K562 (cell line): ENCODE results near the gene DCHS2. TPM values are rescaled to one million over a fixed set of nuclear protein-coding genes. Genes with fewer than 3 reads are reported as not detected.
A peak's percentile ranks its signal among the peaks of the same experiment; 100 is the strongest.

ENCODE experiments used
- BHLHE40 ChIP-seq: IDR thresholded peaks from 2 replicates; pipeline ENCODE4 v1.6.1; 2011; ENCODE audit warnings: low read length, improper control_type of control experiment
- CXXC5 ChIP-seq: fragments of 250-450 bp; sonication (Bioruptor Pico); IDR thresholded peaks from 2 replicates; pipeline ENCODE4 v1.8.0; 2022; ENCODE audit warnings: inconsistent platforms, mild to moderate bottlenecking, moderate library complexity
- KLF16 ChIP-seq: IDR thresholded peaks from 2 replicates; pipeline ENCODE4 v1.6.1; 2016; ENCODE audit warnings: antibody characterized with exemption
- MYNN ChIP-seq, 2 experiments: sonication (generic); formaldehyde crosslinking in 1 of 2; IDR thresholded peaks; 2 replicates each; pipeline versions ENCODE4 v1.5.0 to v1.6.1; 2016 to 2020; ENCODE audit warnings: antibody characterized with exemption in 1 of 2, missing genetic modification reagents in 1 of 2
- PTTG1 ChIP-seq: fragments of 450-650 bp; IDR thresholded peaks from 2 replicates; pipeline ENCODE4 v1.6.1; 2016; ENCODE audit warnings: low read depth, mild to moderate bottlenecking, missing genetic modification characterization, missing compliant biosample characterization
- SMC3 ChIP-seq: conservative IDR thresholded peaks from 2 replicates; pipeline ENCODE4 v1.6.1; 2011; ENCODE audit warnings: low read depth, low read length, improper control_type of control experiment; ENCODE audit not compliant: insufficient read depth
- ZFP36 ChIP-seq: fragments of 150-350 bp; IDR thresholded peaks from 2 replicates; pipeline ENCODE4 v1.6.1; 2018; ENCODE audit warnings: low read length, low read depth; ENCODE audit not compliant: partially characterized antibody
- ZNF197 ChIP-seq: fragments of 200-800 bp; sonication (Bioruptor generic); IDR thresholded peaks from 2 replicates; pipeline ENCODE4 v1.6.1; 2016; ENCODE audit warnings: low read depth, missing genetic modification characterization, missing compliant biosample characterization
- ZNF232 ChIP-seq: sonication (generic); formaldehyde crosslinking; IDR thresholded peaks from 2 replicates; pipeline ENCODE4 v1.8.0; 2022; ENCODE audit warnings: mild to moderate bottlenecking, missing genetic modification reagents
- polyA plus RNA-seq, 8 experiments: library from polyadenylated mRNA; depleted of rRNA in 4 of 8; stranded (reverse) in 5 of 8; unstranded in 3 of 8; fragments of >200 nt; fragmentation: Nextera tagmentation in 2 of 8; fragmentation: Illumina TruSeq in 1 of 8; extraction: Ambion mirVana in 2 of 8; extraction: Trizol in 1 of 8; gene quantifications; 2 replicates each; pipeline versions ENCODE4 v1.2.1 to v1.2.3, GENCODE V29; 2011 to 2014; ENCODE audit warnings: inconsistent platforms in 1 of 8, missing spikeins in 1 of 8
- total RNA-seq, 7 experiments: library from RNA; depleted of rRNA in 6 of 7; stranded (reverse); fragments of >200 nt in 6 of 7; fragmentation: Illumina TruSeq in 2 of 7; extraction: Trizol in 2 of 7; gene quantifications; 2 replicates each; pipeline versions ENCODE4 v1.2.1 to v1.2.3, GENCODE V29; 2011 to 2021; ENCODE audit warnings: low replicate concordance in 1 of 7
- TF ChIP-seq, protein P1 (sequence below): fragments of 450-650 bp; IDR thresholded peaks from 2 replicates; pipeline ENCODE4 v1.6.1; 2016; ENCODE audit warnings: borderline replicate concordance
- TF ChIP-seq, protein P2 (sequence below): sonication (generic); formaldehyde crosslinking; IDR thresholded peaks from 2 replicates; pipeline ENCODE4 v1.8.1; 2023; ENCODE audit warnings: mild to moderate bottlenecking, missing genetic modification reagents
- TF ChIP-seq, protein P3 (sequence below): fragments of 200-800 bp; sonication (Bioruptor generic); IDR thresholded peaks from 2 replicates; pipeline ENCODE4 v1.6.1; 2016; ENCODE audit warnings: missing genetic modification characterization, missing compliant biosample characterization
- TF ChIP-seq, protein P4 (sequence below): sonication (generic); IDR thresholded peaks from 2 replicates; pipeline ENCODE4 v1.6.1; 2016

DCHS2 gene
- total and polyA plus RNA-seq, 9 of the 15 experiments (the other 6 are each of a cell fraction or from before 2014, with no cell fraction given), result 0.49 to 7.1 (median 5.3) TPM

DNA sequence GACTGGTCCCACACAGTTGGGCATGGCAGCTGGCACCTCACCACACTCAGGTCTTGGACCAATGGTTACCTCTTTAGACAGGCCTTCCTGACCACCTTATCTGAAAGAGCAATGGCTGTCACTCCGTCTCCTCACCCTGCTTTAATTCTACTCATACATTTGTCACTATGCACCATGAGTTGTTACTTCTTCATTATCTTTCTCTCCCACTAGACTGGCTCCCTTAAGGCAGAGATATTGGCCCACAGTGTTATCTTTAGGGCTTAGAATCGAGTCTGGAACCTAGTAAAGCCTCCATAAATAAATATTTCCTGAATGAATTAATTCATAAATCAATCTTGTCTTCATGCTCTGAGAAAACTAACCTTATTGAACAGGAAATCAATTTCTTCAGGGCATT, 46.6 kb downstream of the DCHS2 start (continued):
- TF ChIP-seq ZNF232 (CRISPR knock-in tag), result no peak
- TF ChIP-seq BHLHE40, result no peak
- 0 out of 2 replicates have a peak, but pooled peaks have one; percentile 31 for TF ChIP-seq CXXC5 (CRISPR knock-in tag)
- 0 out of 2 replicates have a peak, but pooled peaks have one; percentile 19 for TF ChIP-seq MYNN (IDR thresholded peaks at IDR 0.05)
- no peak for TF ChIP-seq MYNN (CRISPR knock-in tag; IDR thresholded peaks at IDR 0.05)
- TF ChIP-seq, protein P1, sequence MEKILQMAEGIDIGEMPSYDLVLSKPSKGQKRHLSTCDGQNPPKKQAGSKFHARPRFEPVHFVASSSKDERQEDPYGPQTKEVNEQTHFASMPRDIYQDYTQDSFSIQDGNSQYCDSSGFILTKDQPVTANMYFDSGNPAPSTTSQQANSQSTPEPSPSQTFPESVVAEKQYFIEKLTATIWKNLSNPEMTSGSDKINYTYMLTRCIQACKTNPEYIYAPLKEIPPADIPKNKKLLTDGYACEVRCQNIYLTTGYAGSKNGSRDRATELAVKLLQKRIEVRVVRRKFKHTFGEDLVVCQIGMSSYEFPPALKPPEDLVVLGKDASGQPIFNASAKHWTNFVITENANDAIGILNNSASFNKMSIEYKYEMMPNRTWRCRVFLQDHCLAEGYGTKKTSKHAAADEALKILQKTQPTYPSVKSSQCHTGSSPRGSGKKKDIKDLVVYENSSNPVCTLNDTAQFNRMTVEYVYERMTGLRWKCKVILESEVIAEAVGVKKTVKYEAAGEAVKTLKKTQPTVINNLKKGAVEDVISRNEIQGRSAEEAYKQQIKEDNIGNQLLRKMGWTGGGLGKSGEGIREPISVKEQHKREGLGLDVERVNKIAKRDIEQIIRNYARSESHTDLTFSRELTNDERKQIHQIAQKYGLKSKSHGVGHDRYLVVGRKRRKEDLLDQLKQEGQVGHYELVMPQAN, result no peak
- TF ChIP-seq ZFP36, result no peak
- TF ChIP-seq ZNF197, result no peak
- TF ChIP-seq, protein P2, sequence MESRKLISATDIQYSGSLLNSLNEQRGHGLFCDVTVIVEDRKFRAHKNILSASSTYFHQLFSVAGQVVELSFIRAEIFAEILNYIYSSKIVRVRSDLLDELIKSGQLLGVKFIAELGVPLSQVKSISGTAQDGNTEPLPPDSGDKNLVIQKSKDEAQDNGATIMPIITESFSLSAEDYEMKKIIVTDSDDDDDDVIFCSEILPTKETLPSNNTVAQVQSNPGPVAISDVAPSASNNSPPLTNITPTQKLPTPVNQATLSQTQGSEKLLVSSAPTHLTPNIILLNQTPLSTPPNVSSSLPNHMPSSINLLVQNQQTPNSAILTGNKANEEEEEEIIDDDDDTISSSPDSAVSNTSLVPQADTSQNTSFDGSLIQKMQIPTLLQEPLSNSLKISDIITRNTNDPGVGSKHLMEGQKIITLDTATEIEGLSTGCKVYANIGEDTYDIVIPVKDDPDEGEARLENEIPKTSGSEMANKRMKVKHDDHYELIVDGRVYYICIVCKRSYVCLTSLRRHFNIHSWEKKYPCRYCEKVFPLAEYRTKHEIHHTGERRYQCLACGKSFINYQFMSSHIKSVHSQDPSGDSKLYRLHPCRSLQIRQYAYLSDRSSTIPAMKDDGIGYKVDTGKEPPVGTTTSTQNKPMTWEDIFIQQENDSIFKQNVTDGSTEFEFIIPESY (CRISPR knock-in tag), result no peak
- TF ChIP-seq, protein P3, sequence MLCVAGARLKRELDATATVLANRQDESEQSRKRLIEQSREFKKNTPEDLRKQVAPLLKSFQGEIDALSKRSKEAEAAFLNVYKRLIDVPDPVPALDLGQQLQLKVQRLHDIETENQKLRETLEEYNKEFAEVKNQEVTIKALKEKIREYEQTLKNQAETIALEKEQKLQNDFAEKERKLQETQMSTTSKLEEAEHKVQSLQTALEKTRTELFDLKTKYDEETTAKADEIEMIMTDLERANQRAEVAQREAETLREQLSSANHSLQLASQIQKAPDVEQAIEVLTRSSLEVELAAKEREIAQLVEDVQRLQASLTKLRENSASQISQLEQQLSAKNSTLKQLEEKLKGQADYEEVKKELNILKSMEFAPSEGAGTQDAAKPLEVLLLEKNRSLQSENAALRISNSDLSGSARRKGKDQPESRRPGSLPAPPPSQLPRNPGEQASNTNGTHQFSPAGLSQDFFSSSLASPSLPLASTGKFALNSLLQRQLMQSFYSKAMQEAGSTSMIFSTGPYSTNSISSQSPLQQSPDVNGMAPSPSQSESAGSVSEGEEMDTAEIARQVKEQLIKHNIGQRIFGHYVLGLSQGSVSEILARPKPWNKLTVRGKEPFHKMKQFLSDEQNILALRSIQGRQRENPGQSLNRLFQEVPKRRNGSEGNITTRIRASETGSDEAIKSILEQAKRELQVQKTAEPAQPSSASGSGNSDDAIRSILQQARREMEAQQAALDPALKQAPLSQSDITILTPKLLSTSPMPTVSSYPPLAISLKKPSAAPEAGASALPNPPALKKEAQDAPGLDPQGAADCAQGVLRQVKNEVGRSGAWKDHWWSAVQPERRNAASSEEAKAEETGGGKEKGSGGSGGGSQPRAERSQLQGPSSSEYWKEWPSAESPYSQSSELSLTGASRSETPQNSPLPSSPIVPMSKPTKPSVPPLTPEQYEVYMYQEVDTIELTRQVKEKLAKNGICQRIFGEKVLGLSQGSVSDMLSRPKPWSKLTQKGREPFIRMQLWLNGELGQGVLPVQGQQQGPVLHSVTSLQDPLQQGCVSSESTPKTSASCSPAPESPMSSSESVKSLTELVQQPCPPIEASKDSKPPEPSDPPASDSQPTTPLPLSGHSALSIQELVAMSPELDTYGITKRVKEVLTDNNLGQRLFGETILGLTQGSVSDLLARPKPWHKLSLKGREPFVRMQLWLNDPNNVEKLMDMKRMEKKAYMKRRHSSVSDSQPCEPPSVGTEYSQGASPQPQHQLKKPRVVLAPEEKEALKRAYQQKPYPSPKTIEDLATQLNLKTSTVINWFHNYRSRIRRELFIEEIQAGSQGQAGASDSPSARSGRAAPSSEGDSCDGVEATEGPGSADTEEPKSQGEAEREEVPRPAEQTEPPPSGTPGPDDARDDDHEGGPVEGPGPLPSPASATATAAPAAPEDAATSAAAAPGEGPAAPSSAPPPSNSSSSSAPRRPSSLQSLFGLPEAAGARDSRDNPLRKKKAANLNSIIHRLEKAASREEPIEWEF (CRISPR knock-in tag), result no peak
- no peak for TF ChIP-seq PTTG1 (tag)
- TF ChIP-seq, protein P4, sequence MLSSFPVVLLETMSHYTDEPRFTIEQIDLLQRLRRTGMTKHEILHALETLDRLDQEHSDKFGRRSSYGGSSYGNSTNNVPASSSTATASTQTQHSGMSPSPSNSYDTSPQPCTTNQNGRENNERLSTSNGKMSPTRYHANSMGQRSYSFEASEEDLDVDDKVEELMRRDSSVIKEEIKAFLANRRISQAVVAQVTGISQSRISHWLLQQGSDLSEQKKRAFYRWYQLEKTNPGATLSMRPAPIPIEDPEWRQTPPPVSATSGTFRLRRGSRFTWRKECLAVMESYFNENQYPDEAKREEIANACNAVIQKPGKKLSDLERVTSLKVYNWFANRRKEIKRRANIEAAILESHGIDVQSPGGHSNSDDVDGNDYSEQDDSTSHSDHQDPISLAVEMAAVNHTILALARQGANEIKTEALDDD, result peak; percentile 55; the same call in 1 of the 2 replicates
- no peak for TF ChIP-seq SMC3
- TF ChIP-seq KLF16, result peak; percentile 66; the same call in 1 of the 2 replicates
